Measurements from ENCODE around the gene THUMPD3. TPM values are rescaled to one million over a fixed set of nuclear protein-coding genes. Genes with fewer than 3 reads are reported as not detected.

Gene THUMPD3
- total RNA-seq, 1 donor from 2014 or later: 37.5 TPM

- no peak for DNase-seq
These were observed 1.0 kb upstream of the THUMPD3 start for GRCh38 chr3:9361691-9362388.

GRCh38 chr3:9369508-9369907 lies 6.7 kb downstream of the THUMPD3 start:
- DNase-seq: no peak

GRCh38 chr3:9373465-9373864 lies 10.6 kb downstream of the THUMPD3 start:
- no peak for DNase-seq

- no peak for DNase-seq
These were observed 15.1 kb downstream of the THUMPD3 start for GRCh38 chr3:9377981-9378380.

- no peak for DNase-seq
These were observed 16.5 kb downstream of the THUMPD3 start for GRCh38 chr3:9379327-9379726.

GRCh38 chr3:9380014-9380413 lies 17.2 kb downstream of the THUMPD3 start:
- DNase-seq: no peak

GRCh38 chr3:9384141-9384828 lies 21.4 kb downstream of the THUMPD3 start:
- no peak for DNase-seq

- no peak for DNase-seq
These were observed 22.6 kb downstream of the THUMPD3 start for GRCh38 chr3:9385187-9386077.

- DNase-seq: no peak
These were observed 23.2 kb downstream of the THUMPD3 start for GRCh38 chr3:9386078-9386459.

GRCh38 chr3:9386501-9387321 lies 23.9 kb downstream of the THUMPD3 start:
- no peak for DNase-seq

- DNase-seq: no peak
These were observed 24.4 kb downstream of the THUMPD3 start for GRCh38 chr3:9387322-9387655.

- no peak for DNase-seq
These were observed 25.3 kb downstream of the THUMPD3 start for GRCh38 chr3:9388142-9388541.

GRCh38 chr3:9388562-9389272 lies 25.9 kb downstream of the THUMPD3 start:
- no peak for DNase-seq

GRCh38 chr3:9390265-9390888 lies 27.5 kb downstream of the THUMPD3 start:
- DNase-seq: no peak

- DNase-seq: no peak
These were observed 29.2 kb downstream of the THUMPD3 start for GRCh38 chr3:9392041-9392440.

GRCh38 chr3:9395570-9396300 lies 32.9 kb downstream of the THUMPD3 start:
- DNase-seq: peak; percentile 52

- peak; percentile 94 for DNase-seq
These were observed 33.4 kb downstream of the THUMPD3 start for GRCh38 chr3:9396301-9396631.

- DNase-seq: peak; percentile 100
These were observed 33.9 kb downstream of the THUMPD3 start for GRCh38 chr3:9396632-9397331.

GRCh38 chr3:9397332-9397905 lies 34.6 kb downstream of the THUMPD3 start, which contains the start of gene SETD5:
TSS of gene SETD5 (plus strand) at chr3:9397615. CDS start at chr3:9428939, 31,324 bp downstream.
- peak; percentile 97 for DNase-seq
